K562 (cell line): ENCODE measurements around the gene ADORA2A.

ENCODE experiments used
- CTCF ChIP-seq, 3 experiments: IDR thresholded peaks in 2 of 3; conservative IDR thresholded peaks in 1 of 3; 2 replicates each; pipeline ENCODE4 v1.5.1; 2011 to 2012; ENCODE audit warnings: low read length in 3 of 3, mild to moderate bottlenecking in 3 of 3, control low read depth in 2 of 3, improper control_type of control experiment in 1 of 3, inconsistent platforms in 1 of 3, low read depth in 1 of 3, mixed read lengths in 1 of 3, moderate library complexity in 1 of 3; ENCODE audit not compliant: insufficient read depth in 2 of 3
- E4F1 ChIP-seq: fragments of 250-450 bp; sonication (Bioruptor Pico); IDR thresholded peaks from 2 replicates; pipeline ENCODE4 v1.5.0; 2021; ENCODE audit warnings: mild to moderate bottlenecking, borderline replicate concordance
- EZH2 ChIP-seq: IDR thresholded peaks from 2 replicates; pipeline ENCODE4 v1.6.1; 2012; ENCODE audit warnings: low read depth, mild to moderate bottlenecking, inconsistent platforms, low read length, borderline replicate concordance
- JUN ChIP-seq, 2 experiments: sonication (generic) in 1 of 2; formaldehyde crosslinking in 1 of 2; IDR thresholded peaks; 2 replicates each; pipeline versions ENCODE4 v1.6.1 to v1.8.0; 2012 to 2022; ENCODE audit warnings: borderline replicate concordance in 2 of 2, mild to moderate bottlenecking in 2 of 2, improper control_type of control experiment in 1 of 2, low read depth in 1 of 2, low read length in 1 of 2, missing genetic modification reagents in 1 of 2
- MXI1 ChIP-seq: IDR thresholded peaks from 2 replicates; pipeline ENCODE4 v1.6.1; 2011; ENCODE audit warnings: low read depth, mild to moderate bottlenecking, improper control_type of control experiment, low read length
- PRMT5 ChIP-seq: sonication (generic); formaldehyde crosslinking; IDR thresholded peaks from 2 replicates; pipeline ENCODE4 v1.5.0; 2020; ENCODE audit warnings: missing genetic modification reagents
- RNF2 ChIP-seq: sonication (generic); IDR thresholded peaks from 2 replicates; pipeline ENCODE4 v1.6.1; 2016
- TBL1XR1 ChIP-seq, 2 experiments: IDR thresholded peaks; 2 replicates each; pipeline ENCODE4 v1.6.1; 2012; ENCODE audit warnings: improper control_type of control experiment in 2 of 2, low read length in 2 of 2, mild to moderate bottlenecking in 1 of 2
- ZNF133 ChIP-seq: fragments of 250-450 bp; sonication (Bioruptor Pico); IDR thresholded peaks from 2 replicates; pipeline ENCODE4 v1.4.0; 2020; ENCODE audit warnings: mild to moderate bottlenecking
- ZNF184 ChIP-seq: sonication (generic); formaldehyde crosslinking; IDR thresholded peaks from 2 replicates; pipeline ENCODE4 v1.5.0; 2020; ENCODE audit warnings: missing genetic modification reagents
- ZNF311 ChIP-seq: fragments of 250-450 bp; sonication (Bioruptor Pico); IDR thresholded peaks from 2 replicates; pipeline ENCODE4 v1.4.0; 2020; ENCODE audit warnings: mild to moderate bottlenecking, moderate library complexity
- TF ChIP-seq, protein P1 (sequence below): fragments of 150-350 bp; conservative IDR thresholded peaks from 2 replicates; pipeline ENCODE4 v1.6.1; 2014; ENCODE audit warnings: low read length

DNA sequence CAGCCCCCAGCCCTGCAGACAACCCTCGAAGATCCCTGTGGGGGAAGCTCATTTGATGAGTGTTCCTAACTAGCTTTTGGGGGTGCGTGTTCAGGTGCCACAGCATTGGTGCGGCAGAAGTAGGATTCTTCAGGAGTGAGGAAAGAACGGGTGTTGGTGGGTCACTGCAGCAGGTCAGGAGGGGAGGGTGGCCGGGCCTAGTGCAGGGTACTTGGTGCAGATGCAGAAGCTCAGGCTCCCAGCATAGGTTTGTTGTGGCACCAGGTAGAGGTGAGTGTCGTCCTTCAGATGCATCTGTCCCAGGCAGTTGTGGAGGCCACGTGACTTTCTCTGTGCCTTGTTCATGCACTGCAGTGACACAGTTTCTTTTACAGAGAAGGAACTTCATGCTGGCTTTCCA, 15.1 kb upstream of the ADORA2A start:
- TF ChIP-seq JUN (IDR thresholded peaks at IDR 0.05; ENCODE audit: borderline replicate concordance, low read depth, low read length) (no peak), JUN (CRISPR knock-in tag; IDR thresholded peaks at IDR 0.05; ENCODE audit: borderline replicate concordance) (no peak), ZNF184 (CRISPR knock-in tag) (no peak), E4F1 (CRISPR knock-in tag) (no peak), CTCF (IDR thresholded peaks at IDR 0.05 in 2 of 3, conservative IDR thresholded peaks at IDR 0.05 in 1 of 3; ENCODE audit: insufficient read depth in 2 of 3, low read depth in 1 of 3, low read length in 3 of 3) (no peak), TBL1XR1 (IDR thresholded peaks at IDR 0.05; ENCODE audit: low read length in 2 of 2) (no peak), EZH2 (no peak), ZNF133 (CRISPR knock-in tag) (no peak), MXI1 (no peak), ZNF311 (CRISPR knock-in tag) (no peak), RNF2 (no peak), PRMT5 (no peak)
- TF ChIP-seq, protein P1, sequence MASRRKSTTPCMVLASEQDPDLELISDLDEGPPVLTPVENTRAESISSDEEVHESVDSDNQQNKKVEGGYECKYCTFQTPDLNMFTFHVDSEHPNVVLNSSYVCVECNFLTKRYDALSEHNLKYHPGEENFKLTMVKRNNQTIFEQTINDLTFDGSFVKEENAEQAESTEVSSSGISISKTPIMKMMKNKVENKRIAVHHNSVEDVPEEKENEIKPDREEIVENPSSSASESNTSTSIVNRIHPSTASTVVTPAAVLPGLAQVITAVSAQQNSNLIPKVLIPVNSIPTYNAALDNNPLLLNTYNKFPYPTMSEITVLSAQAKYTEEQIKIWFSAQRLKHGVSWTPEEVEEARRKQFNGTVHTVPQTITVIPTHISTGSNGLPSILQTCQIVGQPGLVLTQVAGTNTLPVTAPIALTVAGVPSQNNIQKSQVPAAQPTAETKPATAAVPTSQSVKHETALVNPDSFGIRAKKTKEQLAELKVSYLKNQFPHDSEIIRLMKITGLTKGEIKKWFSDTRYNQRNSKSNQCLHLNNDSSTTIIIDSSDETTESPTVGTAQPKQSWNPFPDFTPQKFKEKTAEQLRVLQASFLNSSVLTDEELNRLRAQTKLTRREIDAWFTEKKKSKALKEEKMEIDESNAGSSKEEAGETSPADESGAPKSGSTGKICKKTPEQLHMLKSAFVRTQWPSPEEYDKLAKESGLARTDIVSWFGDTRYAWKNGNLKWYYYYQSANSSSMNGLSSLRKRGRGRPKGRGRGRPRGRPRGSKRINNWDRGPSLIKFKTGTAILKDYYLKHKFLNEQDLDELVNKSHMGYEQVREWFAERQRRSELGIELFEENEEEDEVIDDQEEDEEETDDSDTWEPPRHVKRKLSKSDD, result no peak
